SKM-1 treated with dmso at 0.1 percent for 144 hours (cell line): ENCODE results near the gene MAB21L3.

Experiments
- DNase-seq: peaks from one replicate; lab custom pipeline; 2025; ENCODE audit not compliant: unreplicated experiment; lab: John Stamatoyannopoulos, UW

MAB21L3 gene

GRCh38 chr1:116110567-116111523 is at the start of gene MAB21L3:
Gene MAB21L3 (plus strand): TSS chr1:116111399. CDS start chr1:116112616, 1,217 bp downstream.
- DNase-seq = peak; percentile 39

GRCh38 chr1:116062201-116062600 is 49.0 kb upstream of the MAB21L3 start:
- DNase-seq = no peak

GRCh38 chr1:116064616-116065015 is 46.6 kb upstream of the MAB21L3 start:
- DNase-seq = no peak

GRCh38 chr1:116066868-116067565 is 44.2 kb upstream of the MAB21L3 start:
- DNase-seq = no peak

- DNase-seq = no peak
These were observed 43.7 kb upstream of the MAB21L3 start for GRCh38 chr1:116067566-116067890.

GRCh38 chr1:116075575-116075974 is 35.6 kb upstream of the MAB21L3 start:
- no peak for DNase-seq

- DNase-seq = no peak
These were observed 35.2 kb upstream of the MAB21L3 start for GRCh38 chr1:116075990-116076389.

GRCh38 chr1:116076831-116077230 is 34.4 kb upstream of the MAB21L3 start:
- no peak for DNase-seq

- no peak for DNase-seq
These were observed 32.4 kb upstream of the MAB21L3 start for GRCh38 chr1:116078699-116079223.

- no peak for DNase-seq
These were observed 23.6 kb upstream of the MAB21L3 start for GRCh38 chr1:116087628-116088027.

GRCh38 chr1:116089870-116090269 is 21.3 kb upstream of the MAB21L3 start:
- DNase-seq = no peak

GRCh38 chr1:116091083-116091482 is 20.1 kb upstream of the MAB21L3 start:
- no peak for DNase-seq

- DNase-seq = no peak
These were observed 18.3 kb upstream of the MAB21L3 start for GRCh38 chr1:116092752-116093489.

GRCh38 chr1:116095027-116095426 is 16.2 kb upstream of the MAB21L3 start:
- no peak for DNase-seq

- no peak for DNase-seq
These were observed 15.1 kb upstream of the MAB21L3 start for GRCh38 chr1:116096013-116096618.

GRCh38 chr1:116097626-116098025 is 13.6 kb upstream of the MAB21L3 start:
- DNase-seq = no peak

- DNase-seq = no peak
These were observed 11.8 kb upstream of the MAB21L3 start for GRCh38 chr1:116099379-116099778.

GRCh38 chr1:116099919-116100318 is 11.3 kb upstream of the MAB21L3 start:
- no peak for DNase-seq

- no peak for DNase-seq
These were observed 6.5 kb upstream of the MAB21L3 start for GRCh38 chr1:116104667-116105066.

GRCh38 chr1:116105996-116106395 is 5.2 kb upstream of the MAB21L3 start:
- DNase-seq = no peak

- DNase-seq = no peak
These were observed 4.6 kb upstream of the MAB21L3 start for GRCh38 chr1:116106646-116107045.
